Ascending aorta (tissue), 2 donors: ENCODE results near the gene PDK2. TPM values are rescaled to one million over a fixed set of nuclear protein-coding genes. Genes with fewer than 3 reads are reported as not detected.

Source experiments
- DNase-seq, 2 donors: peaks; one replicate each; pipeline ENCODE4 v3.0.0-alpha.2; 2019; ENCODE audit warnings: low spot score in 2 of 2
- H3K27ac ChIP-seq, 2 donors: fragments of 200-600 bp; sonication (generic); one replicate each; pipeline ENCODE4 v1.5.1; 2016 to 2017; ENCODE audit warnings: mild to moderate bottlenecking in 1 of 2
- H3K27me3 ChIP-seq: fragments of 200-600 bp; sonication (generic); one replicate; pipeline ENCODE4 v1.5.1; 2017
- H3K36me3 ChIP-seq, 2 donors: fragments of 200-600 bp; sonication (generic); one replicate each; pipeline ENCODE4 v1.5.1; 2016
- H3K4me1 ChIP-seq, 2 donors: fragments of 200-600 bp; sonication (generic); one replicate each; pipeline ENCODE4 v1.5.1; 2016 to 2017; ENCODE audit warnings: mild to moderate bottlenecking in 1 of 2
- H3K4me3 ChIP-seq, 2 donors: fragments of 200-600 bp; sonication (generic); one replicate each; pipeline ENCODE4 v1.5.1; 2016 to 2017; ENCODE audit warnings: mild to moderate bottlenecking in 1 of 2
- H3K9me3 ChIP-seq, 2 donors: fragments of 200-600 bp; sonication (generic); one replicate each; pipeline ENCODE4 v1.5.1; 2016
- intact Hi-C: fragments of 100-400 bp; cut with DNase I; formaldehyde crosslinking; loops from one replicate; pipeline ENCODE4 v1.15.1; 2023
- total RNA-seq: library from RNA; depleted of rRNA; stranded (reverse); fragments of >200 nt; gene quantifications from one replicate; pipeline ENCODE4 v1.1.0, GENCODE V29; 2016
- TF ChIP-seq, protein P1 (sequence below), 3 experiments: fragments of 200-600 bp in 2 of 3; fragments of 450-650 bp in 1 of 3; sonication (generic) in 2 of 3; IDR thresholded peaks; one replicate each; pipeline ENCODE4 v1.5.1; 2016 to 2019; ENCODE audit warnings: antibody characterized with exemption in 3 of 3, mild to moderate bottlenecking in 1 of 3, moderate library complexity in 1 of 3

PDK2 gene
- total RNA-seq, 1 donor from 2014 or later, result 73.5 TPM

DNA sequence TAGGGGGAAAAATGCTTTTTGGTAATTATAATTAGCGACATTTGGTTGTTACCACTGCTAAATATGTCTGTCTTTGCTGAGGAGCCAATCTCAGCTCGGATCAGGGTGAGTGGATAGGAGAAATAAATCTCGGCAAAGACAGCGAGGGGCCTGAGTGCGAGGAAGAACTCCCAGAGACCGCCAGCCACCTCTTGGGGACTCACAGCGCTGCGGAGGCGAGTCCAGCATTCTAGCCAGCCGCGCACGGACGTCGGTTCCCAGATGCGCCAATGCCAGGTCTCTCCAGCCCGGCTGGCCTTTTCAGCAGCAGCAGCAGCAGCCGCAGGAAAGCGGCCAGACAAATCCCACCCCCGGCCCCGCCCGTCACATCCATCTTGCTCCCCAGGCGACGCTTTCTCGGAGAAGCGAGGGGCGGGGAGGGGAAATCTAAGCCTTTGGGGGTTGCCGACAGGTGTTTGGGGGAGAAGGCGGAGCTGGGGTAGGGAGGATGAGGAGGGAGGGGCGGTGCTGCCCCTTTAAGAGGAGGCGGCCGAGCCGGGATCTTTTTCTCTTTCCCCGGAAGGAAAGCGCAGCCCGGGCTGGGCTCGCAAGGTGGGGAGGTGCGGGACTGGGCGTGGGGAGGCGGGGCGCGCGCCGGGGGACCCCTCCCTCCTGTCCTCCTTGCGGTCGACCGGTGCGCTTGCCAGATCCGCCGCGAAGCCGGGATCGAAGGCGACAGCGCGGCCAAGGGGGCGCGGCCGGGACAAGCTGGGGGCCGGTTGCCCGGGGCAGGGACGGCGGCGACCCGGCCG lies 39.5 kb upstream of the PDK2 start, which contains the start of gene ITGA3:
Gene ITGA3, plus strand, starts transcription at position 685 of the 791 bp plus-strand sequence. CDS start 330 bp downstream, outside the sequence.
- intact Hi-C loops, result loop anchor here (1.0 to 2.0 kb wide), 2 partner anchors 25 to 27 kb away; no protein-coding TSS in a partner anchor
- TF ChIP-seq, protein P1, sequence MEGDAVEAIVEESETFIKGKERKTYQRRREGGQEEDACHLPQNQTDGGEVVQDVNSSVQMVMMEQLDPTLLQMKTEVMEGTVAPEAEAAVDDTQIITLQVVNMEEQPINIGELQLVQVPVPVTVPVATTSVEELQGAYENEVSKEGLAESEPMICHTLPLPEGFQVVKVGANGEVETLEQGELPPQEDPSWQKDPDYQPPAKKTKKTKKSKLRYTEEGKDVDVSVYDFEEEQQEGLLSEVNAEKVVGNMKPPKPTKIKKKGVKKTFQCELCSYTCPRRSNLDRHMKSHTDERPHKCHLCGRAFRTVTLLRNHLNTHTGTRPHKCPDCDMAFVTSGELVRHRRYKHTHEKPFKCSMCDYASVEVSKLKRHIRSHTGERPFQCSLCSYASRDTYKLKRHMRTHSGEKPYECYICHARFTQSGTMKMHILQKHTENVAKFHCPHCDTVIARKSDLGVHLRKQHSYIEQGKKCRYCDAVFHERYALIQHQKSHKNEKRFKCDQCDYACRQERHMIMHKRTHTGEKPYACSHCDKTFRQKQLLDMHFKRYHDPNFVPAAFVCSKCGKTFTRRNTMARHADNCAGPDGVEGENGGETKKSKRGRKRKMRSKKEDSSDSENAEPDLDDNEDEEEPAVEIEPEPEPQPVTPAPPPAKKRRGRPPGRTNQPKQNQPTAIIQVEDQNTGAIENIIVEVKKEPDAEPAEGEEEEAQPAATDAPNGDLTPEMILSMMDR (IDR thresholded peaks at IDR 0.05), result peak in 1 of 3 experiments; percentile 29
- Histone ChIP-seq H3K36me3 (no peaks in the 10 kb centered on the region), H3K4me1 (peaks cover 32 to 47% of the 10 kb centered on the region in 2 donors), H3K27me3 (no peaks in the 10 kb centered on the region), H3K9me3 (no peaks in the 10 kb centered on the region), H3K27ac (peak within 1 kb of the TSS; percentile 95 to 97), H3K4me3 (peak within 1 kb of the TSS; percentile 73 to 83)
- peak in 1 of 2 donors; percentile 93 for DNase-seq

DNA sequence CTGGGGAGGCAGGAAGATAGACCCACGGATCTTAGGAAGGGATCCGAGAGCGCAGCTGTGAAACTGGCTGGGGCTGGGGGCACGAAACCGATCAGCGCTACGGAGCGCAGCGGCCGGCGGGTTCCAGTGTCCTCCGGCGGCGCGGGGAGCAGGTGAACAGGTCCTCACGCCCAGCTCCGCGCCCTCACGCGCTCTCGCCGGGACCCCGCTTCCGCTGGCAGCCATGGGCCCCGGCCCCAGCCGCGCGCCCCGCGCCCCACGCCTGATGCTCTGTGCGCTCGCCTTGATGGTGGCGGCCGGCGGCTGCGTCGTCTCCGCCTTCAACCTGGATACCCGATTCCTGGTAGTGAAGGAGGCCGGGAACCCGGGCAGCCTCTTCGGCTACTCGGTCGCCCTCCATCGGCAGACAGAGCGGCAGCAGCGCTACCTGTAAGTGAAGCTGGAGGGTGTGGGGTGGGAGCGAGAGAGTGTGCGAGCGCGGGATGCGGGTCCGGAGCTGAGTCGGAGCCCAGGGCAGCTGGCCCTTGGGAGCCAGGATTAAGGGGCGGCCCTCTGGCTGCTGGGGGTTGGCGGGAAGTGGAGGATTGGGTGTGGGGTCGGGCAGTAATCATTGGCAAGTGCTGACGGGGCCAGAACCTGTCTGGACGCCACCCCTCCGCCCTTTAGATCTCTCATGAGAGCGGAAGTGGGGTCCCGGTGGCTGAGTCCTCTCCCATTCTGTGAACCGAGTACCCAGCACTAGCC lies 38.8 kb upstream of the PDK2 start:
- Histone ChIP-seq H3K9me3 (no peaks in the 10 kb centered on the region), H3K27ac (peak overlapping the region; percentile 95 to 97), H3K4me3 (peak overlapping the region; percentile 73 to 83), H3K4me1 (peaks cover 36 to 47% of the 10 kb centered on the region in 2 donors), H3K36me3 (no peaks in the 10 kb centered on the region), H3K27me3 (no peaks in the 10 kb centered on the region)
- intact Hi-C loops, result no loop called here
- DNase-seq, result peak in 1 of 2 donors; percentile 80
- TF ChIP-seq, protein P1 (IDR thresholded peaks at IDR 0.05), result peak in 2 of 3 experiments; percentile 34 to 35

DNA sequence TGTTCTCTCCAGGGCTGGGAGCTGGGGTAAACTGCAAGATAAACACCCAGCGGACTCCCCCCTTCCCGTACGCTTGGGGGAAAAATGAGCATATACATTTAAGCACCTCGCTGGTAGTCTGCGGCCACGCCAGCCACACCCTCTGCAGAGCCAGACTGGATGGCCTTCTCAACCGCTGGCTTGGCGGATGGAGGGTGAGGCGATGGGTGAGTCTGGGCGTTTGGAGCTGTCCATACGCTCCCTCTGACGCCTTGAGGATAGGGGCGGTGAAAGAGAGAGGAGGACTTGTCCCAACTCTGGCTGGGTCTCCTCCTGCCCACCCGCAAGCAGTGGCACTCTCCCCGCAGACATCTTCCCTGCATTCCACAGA lies 38.2 kb upstream of the PDK2 start:
- H3K27me3 ChIP-seq, result no peaks in the 10 kb centered on the region
- H3K4me3 ChIP-seq, result peak overlapping the region; percentile 73 to 83
- TF ChIP-seq, protein P1 (IDR thresholded peaks at IDR 0.05), result no peak
- intact Hi-C loops, result no loop called here
- H3K36me3 ChIP-seq, result no peaks in the 10 kb centered on the region
- DNase-seq, result no peak
- H3K4me1 ChIP-seq, result peaks cover 42 to 53% of the 10 kb centered on the region in 2 donors
- H3K9me3 ChIP-seq, result no peaks in the 10 kb centered on the region
- H3K27ac ChIP-seq, result peak overlapping the region; percentile 95 to 97

DNA sequence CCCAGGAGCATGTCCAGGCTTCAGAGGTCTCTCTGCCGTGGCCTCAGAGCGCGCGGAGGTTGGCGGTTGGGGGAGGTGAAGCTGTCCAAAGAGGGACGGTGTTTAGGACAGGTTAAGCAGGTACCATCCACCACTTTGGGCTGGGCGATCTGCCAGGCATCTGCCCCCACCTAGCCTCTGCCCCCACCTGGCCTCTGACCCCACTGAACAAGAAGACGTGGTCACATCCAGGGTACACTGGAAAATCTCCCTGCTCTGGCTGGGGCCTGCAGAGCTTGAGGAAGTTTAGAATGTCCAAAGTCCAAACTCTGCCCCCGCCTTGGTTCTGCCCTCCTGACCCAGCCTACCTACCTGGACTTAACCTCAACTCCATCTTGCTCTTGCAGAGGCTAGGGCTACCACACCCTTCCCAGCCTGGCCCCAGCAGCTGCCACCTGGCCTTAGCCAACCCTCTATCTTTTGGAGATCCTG lies 37.6 kb upstream of the PDK2 start:
- H3K4me1 ChIP-seq, result peaks cover 45 to 58% of the 10 kb centered on the region in 2 donors
- no peaks in the 10 kb centered on the region for H3K9me3 ChIP-seq
- no peak for DNase-seq
- peak overlapping the region; percentile 73 to 83 for H3K4me3 ChIP-seq
- intact Hi-C loops, result no loop called here
- no peaks in the 10 kb centered on the region for H3K36me3 ChIP-seq
- no peaks in the 10 kb centered on the region for H3K27me3 ChIP-seq
- TF ChIP-seq, protein P1 (IDR thresholded peaks at IDR 0.05), result no peak
- peak overlapping the region; percentile 95 to 97 for H3K27ac ChIP-seq

DNA sequence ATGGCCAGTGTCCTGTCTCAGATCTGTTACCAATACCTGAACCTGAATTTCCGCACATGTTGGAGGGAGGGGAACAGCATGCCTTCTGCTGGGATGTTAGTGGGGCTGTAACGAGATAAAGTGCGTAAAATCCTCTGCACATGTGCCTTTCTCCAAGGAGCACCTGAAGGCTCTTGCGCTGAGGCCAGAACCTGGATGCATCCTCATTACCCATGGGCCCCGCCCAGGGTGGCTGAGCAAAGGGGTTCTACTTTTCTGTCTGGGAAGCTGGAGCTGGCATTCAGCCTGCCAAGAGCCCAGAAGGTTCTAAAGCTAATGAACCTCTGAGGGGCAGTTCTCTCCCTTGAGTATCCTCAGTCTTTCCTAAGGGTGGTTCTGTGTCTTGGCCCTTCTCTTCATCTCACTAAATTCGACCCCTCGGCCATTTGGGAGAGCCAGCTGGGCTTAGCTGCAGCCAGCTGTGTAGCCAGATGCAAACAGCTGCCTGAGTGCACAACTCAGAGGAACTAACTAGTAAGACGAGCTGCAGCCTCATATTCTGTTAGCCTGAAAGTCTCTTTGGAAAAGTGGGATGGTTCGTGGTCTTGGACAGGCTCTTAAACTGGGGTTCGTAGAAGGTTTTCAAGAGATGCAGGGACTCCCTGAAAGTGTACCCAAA lies 36.7 kb upstream of the PDK2 start:
- Histone ChIP-seq H3K4me3 (peak overlapping the region; percentile 73 to 83), H3K27ac (peak overlapping the region; percentile 95 to 97)
- intact Hi-C loops, result no loop called here

More for the DNA sequence above, 36.7 kb upstream of the PDK2 start:
- TF ChIP-seq, protein P1 (IDR thresholded peaks at IDR 0.05), result no peak
- Histone ChIP-seq H3K27me3 (no peaks in the 10 kb centered on the region), H3K4me1 (peaks cover 53 to 62% of the 10 kb centered on the region in 2 donors), H3K36me3 (no peaks in the 10 kb centered on the region), H3K9me3 (no peaks in the 10 kb centered on the region)
- DNase-seq, result no peak
